Measurements from ENCODE around the gene RACK1.
"Not testable (repeated sequence)": the region's sequence is repeated elsewhere in the genome, so short reads cannot be mapped to it uniquely, and the experiment has no call there.

The RACK1 gene

GRCh38 chr5:181212080-181212479 lies 31.6 kb downstream of the RACK1 start:
- Histone ChIP-seq H3K4me3 (ENCODE audit: low read length) (no peak overlapping the region), H2AK5ac (ENCODE audit: low read length) (no peak overlapping the region), H2BK120ac (ENCODE audit: low read depth, low read length) (no peak overlapping the region), H3K79me2 (ENCODE audit: control insufficient read depth, insufficient read depth, low read length) (no peaks in the 10 kb centered on the region), H3K56ac (ENCODE audit: low read length) (no peak overlapping the region), H3K9ac (ENCODE audit: low read length) (no peak overlapping the region), H3K23ac (ENCODE audit: low read length) (no peak overlapping the region), H3K4ac (ENCODE audit: low read depth, low read length) (no peak overlapping the region), H3K4me2 (ENCODE audit: low read length) (no peak overlapping the region), H3K4me1 (ENCODE audit: control insufficient read depth, low read depth, low read length) (no peaks in the 10 kb centered on the region), H4K8ac (ENCODE audit: low read depth, low read length) (no peak overlapping the region), H4K5ac (ENCODE audit: low read length) (no peak overlapping the region), H3K18ac (ENCODE audit: low read length) (no peak overlapping the region), H3K27ac (ENCODE audit: low read depth, low read length) (no peak overlapping the region), H3K27me3 (ENCODE audit: insufficient read depth, low read length, poor library complexity) (no peaks in the 10 kb centered on the region), H2BK5ac (ENCODE audit: low read length) (no peak overlapping the region), H3K36me3 (ENCODE audit: control insufficient read depth, insufficient read depth, low read length) (no peaks in the 10 kb centered on the region), H3K79me1 (ENCODE audit: low read length) (no peaks in the 10 kb centered on the region), H2BK15ac (replicated peaks; ENCODE audit: low read depth) (no peak overlapping the region)
- WGBS (ENCODE audit: extremely low coverage, insufficient coverage, low lambda C conversion rate) = no CpG with 5 or more reads among the region's 6 CpGs
- no peak for DNase-seq

- Histone ChIP-seq H2BK120ac (ENCODE audit: low read depth, low read length) (no peak overlapping the region), H4K5ac (ENCODE audit: low read length) (no peak overlapping the region), H3K27me3 (ENCODE audit: insufficient read depth, low read length, poor library complexity) (no peaks in the 10 kb centered on the region), H3K4me3 (ENCODE audit: low read length) (no peak overlapping the region), H3K56ac (ENCODE audit: low read length) (no peak overlapping the region), H3K4ac (ENCODE audit: low read depth, low read length) (no peak overlapping the region), H3K18ac (ENCODE audit: low read length) (no peak overlapping the region), H3K27ac (ENCODE audit: low read depth, low read length) (no peak overlapping the region), H2BK15ac (replicated peaks; ENCODE audit: low read depth) (no peak overlapping the region), H3K79me2 (ENCODE audit: control insufficient read depth, insufficient read depth, low read length) (no peaks in the 10 kb centered on the region), H3K4me2 (ENCODE audit: low read length) (no peak overlapping the region), H3K23ac (ENCODE audit: low read length) (no peak overlapping the region), H4K8ac (ENCODE audit: low read depth, low read length) (no peak overlapping the region), H3K79me1 (ENCODE audit: low read length) (no peaks in the 10 kb centered on the region), H2BK5ac (ENCODE audit: low read length) (no peak overlapping the region), H3K36me3 (ENCODE audit: control insufficient read depth, insufficient read depth, low read length) (no peaks in the 10 kb centered on the region), H3K4me1 (ENCODE audit: control insufficient read depth, low read depth, low read length) (no peaks in the 10 kb centered on the region), H2AK5ac (ENCODE audit: low read length) (no peak overlapping the region), H3K9ac (ENCODE audit: low read length) (no peak overlapping the region)
- no CpG with 5 or more reads among the region's 7 CpGs for WGBS (ENCODE audit: extremely low coverage, insufficient coverage, low lambda C conversion rate)
- DNase-seq = no peak
Observed at GRCh38 chr5:181211208-181211607, 32.5 kb downstream of the RACK1 start.

- not testable (repeated sequence) for H3K27me3 ChIP-seq (ENCODE audit: insufficient read depth, low read length, poor library complexity); H4K5ac ChIP-seq (ENCODE audit: low read length); H2BK5ac ChIP-seq (ENCODE audit: low read length); H3K4me2 ChIP-seq (ENCODE audit: low read length); H2AK5ac ChIP-seq (ENCODE audit: low read length); H3K79me2 ChIP-seq (ENCODE audit: control insufficient read depth, insufficient read depth, low read length); H2BK15ac ChIP-seq (replicated peaks; ENCODE audit: low read depth); H3K4me3 ChIP-seq (ENCODE audit: low read length); H3K4ac ChIP-seq (ENCODE audit: low read depth, low read length); H3K18ac ChIP-seq (ENCODE audit: low read length); H3K36me3 ChIP-seq (ENCODE audit: control insufficient read depth, insufficient read depth, low read length); H3K56ac ChIP-seq (ENCODE audit: low read length); H3K27ac ChIP-seq (ENCODE audit: low read depth, low read length); DNase-seq; H3K4me1 ChIP-seq (ENCODE audit: control insufficient read depth, low read depth, low read length); H4K8ac ChIP-seq (ENCODE audit: low read depth, low read length); H2BK120ac ChIP-seq (ENCODE audit: low read depth, low read length); H3K9ac ChIP-seq (ENCODE audit: low read length); H3K23ac ChIP-seq (ENCODE audit: low read length); H3K79me1 ChIP-seq (ENCODE audit: low read length)
- WGBS (ENCODE audit: extremely low coverage, insufficient coverage, low lambda C conversion rate) = no CpG with 5 or more reads among the region's 17 CpGs
Observed at GRCh38 chr5:181210698-181211097, 33.0 kb downstream of the RACK1 start.

GRCh38 chr5:181210148-181210547 lies 33.6 kb downstream of the RACK1 start:
- H3K9ac ChIP-seq (ENCODE audit: low read length); DNase-seq; H2BK120ac ChIP-seq (ENCODE audit: low read depth, low read length); H2BK5ac ChIP-seq (ENCODE audit: low read length); H4K5ac ChIP-seq (ENCODE audit: low read length); H2AK5ac ChIP-seq (ENCODE audit: low read length); H3K4ac ChIP-seq (ENCODE audit: low read depth, low read length); H3K4me1 ChIP-seq (ENCODE audit: control insufficient read depth, low read depth, low read length); H3K4me3 ChIP-seq (ENCODE audit: low read length); H3K4me2 ChIP-seq (ENCODE audit: low read length); H3K18ac ChIP-seq (ENCODE audit: low read length); H4K8ac ChIP-seq (ENCODE audit: low read depth, low read length); H3K23ac ChIP-seq (ENCODE audit: low read length); H3K56ac ChIP-seq (ENCODE audit: low read length); H3K79me1 ChIP-seq (ENCODE audit: low read length); H3K79me2 ChIP-seq (ENCODE audit: control insufficient read depth, insufficient read depth, low read length); H3K36me3 ChIP-seq (ENCODE audit: control insufficient read depth, insufficient read depth, low read length); H2BK15ac ChIP-seq (replicated peaks; ENCODE audit: low read depth); H3K27me3 ChIP-seq (ENCODE audit: insufficient read depth, low read length, poor library complexity); H3K27ac ChIP-seq (ENCODE audit: low read depth, low read length): not testable (repeated sequence)
- no CpG with 5 or more reads among the region's 11 CpGs for WGBS (ENCODE audit: extremely low coverage, insufficient coverage, low lambda C conversion rate)

- H2BK120ac ChIP-seq (ENCODE audit: low read depth, low read length); H3K4me2 ChIP-seq (ENCODE audit: low read length); H2BK5ac ChIP-seq (ENCODE audit: low read length); H3K79me2 ChIP-seq (ENCODE audit: control insufficient read depth, insufficient read depth, low read length); H4K5ac ChIP-seq (ENCODE audit: low read length); H3K4me3 ChIP-seq (ENCODE audit: low read length); H3K36me3 ChIP-seq (ENCODE audit: control insufficient read depth, insufficient read depth, low read length); DNase-seq; H2AK5ac ChIP-seq (ENCODE audit: low read length); H2BK15ac ChIP-seq (replicated peaks; ENCODE audit: low read depth); H3K4ac ChIP-seq (ENCODE audit: low read depth, low read length); H3K4me1 ChIP-seq (ENCODE audit: control insufficient read depth, low read depth, low read length); H3K79me1 ChIP-seq (ENCODE audit: low read length); H3K23ac ChIP-seq (ENCODE audit: low read length); H3K27ac ChIP-seq (ENCODE audit: low read depth, low read length); H3K56ac ChIP-seq (ENCODE audit: low read length); H4K8ac ChIP-seq (ENCODE audit: low read depth, low read length); H3K9ac ChIP-seq (ENCODE audit: low read length); H3K18ac ChIP-seq (ENCODE audit: low read length): not testable (repeated sequence)
- H3K27me3 ChIP-seq (ENCODE audit: insufficient read depth, low read length, poor library complexity) = peaks cover 16% of the 10 kb centered on the region
- no CpG with 5 or more reads among the region's 24 CpGs for WGBS (ENCODE audit: extremely low coverage, insufficient coverage, low lambda C conversion rate)
Observed at GRCh38 chr5:181209006-181209405, 34.7 kb downstream of the RACK1 start.

- no peak for DNase-seq
- Histone ChIP-seq H3K4ac (ENCODE audit: low read depth, low read length) (no peak overlapping the region), H3K27ac (ENCODE audit: low read depth, low read length) (no peak overlapping the region), H3K4me2 (ENCODE audit: low read length) (no peak overlapping the region), H2BK120ac (ENCODE audit: low read depth, low read length) (no peak overlapping the region), H3K36me3 (ENCODE audit: control insufficient read depth, insufficient read depth, low read length) (no peaks in the 10 kb centered on the region), H3K27me3 (ENCODE audit: insufficient read depth, low read length, poor library complexity) (peaks cover 25% of the 10 kb centered on the region), H3K9ac (ENCODE audit: low read length) (no peak overlapping the region), H2BK5ac (ENCODE audit: low read length) (no peak overlapping the region), H3K4me1 (ENCODE audit: control insufficient read depth, low read depth, low read length) (no peaks in the 10 kb centered on the region), H3K23ac (ENCODE audit: low read length) (no peak overlapping the region), H3K56ac (ENCODE audit: low read length) (no peak overlapping the region), H2AK5ac (ENCODE audit: low read length) (no peak overlapping the region), H3K79me2 (ENCODE audit: control insufficient read depth, insufficient read depth, low read length) (no peaks in the 10 kb centered on the region), H3K18ac (ENCODE audit: low read length) (no peak overlapping the region), H2BK15ac (replicated peaks; ENCODE audit: low read depth) (no peak overlapping the region), H4K5ac (ENCODE audit: low read length) (no peak overlapping the region), H3K79me1 (ENCODE audit: low read length) (no peaks in the 10 kb centered on the region), H4K8ac (ENCODE audit: low read depth, low read length) (no peak overlapping the region), H3K4me3 (ENCODE audit: low read length) (no peak overlapping the region)
- no CpG with 5 or more reads among the region's 3 CpGs for WGBS (ENCODE audit: extremely low coverage, insufficient coverage, low lambda C conversion rate)
Observed at GRCh38 chr5:181207960-181208253, 35.8 kb downstream of the RACK1 start.

Measured in mesendoderm (in vitro differentiated cells).